Skeletal muscle tissue (tissue), 4 donors: ENCODE results near the gene ZNF184. TPM values are rescaled to one million over a fixed set of nuclear protein-coding genes. Genes with fewer than 3 reads are reported as not detected.
"Not testable (repeated sequence)": the region's sequence is repeated elsewhere in the genome, so short reads cannot be mapped to it uniquely, and the experiment has no call there.

Experiments
- H3K27ac ChIP-seq: one replicate; pipeline ENCODE4 v1.7.0; 2013; ENCODE audit warnings: mild to moderate bottlenecking, low read depth, low read length, inconsistent platforms
- H3K27me3 ChIP-seq, 3 donors: one replicate each; pipeline ENCODE4 v1.7.0; 2013; ENCODE audit warnings: low read length in 3 of 3; ENCODE audit not compliant: control insufficient read depth in 3 of 3, insufficient read depth in 3 of 3
- H3K36me3 ChIP-seq, 3 donors: one replicate each; pipeline ENCODE4 v1.7.0; 2013; ENCODE audit warnings: low read length in 3 of 3; ENCODE audit not compliant: control insufficient read depth in 3 of 3, insufficient read depth in 3 of 3
- H3K4me1 ChIP-seq, 3 donors: one replicate each; pipeline ENCODE4 v1.7.0; 2013; ENCODE audit warnings: low read length in 3 of 3, mild to moderate bottlenecking in 3 of 3; ENCODE audit not compliant: control insufficient read depth in 3 of 3, insufficient read depth in 3 of 3
- H3K4me3 ChIP-seq, 3 donors: one replicate each; pipeline ENCODE4 v1.7.0; 2013; ENCODE audit warnings: low read length in 3 of 3
- H3K9ac ChIP-seq, 3 donors: one replicate each; pipeline ENCODE4 v1.7.0; 2013; ENCODE audit warnings: low read length in 3 of 3, mild to moderate bottlenecking in 3 of 3, moderate library complexity in 2 of 3, low read depth in 1 of 3
- H3K9me3 ChIP-seq, 3 donors: one replicate each; pipeline ENCODE4 v1.7.0; 2013; ENCODE audit warnings: low read length in 3 of 3; ENCODE audit not compliant: control insufficient read depth in 3 of 3
- total RNA-seq: library from RNA; depleted of rRNA; stranded (reverse); fragments of >200 nt; gene quantifications from one replicate; pipeline ENCODE4 v1.2.3, GENCODE V29; 2014
- donor health status: Osteomylitis.

The ZNF184 gene
- total RNA-seq, 1 donor from 2014 or later = 11.5 TPM

GRCh38 chr6:27428502-27428901 lies 44.4 kb downstream of the ZNF184 start:
- Histone ChIP-seq H3K4me1 (no peaks in the 10 kb centered on the region), H3K9ac (no peak overlapping the region), H3K36me3 (no peaks in the 10 kb centered on the region), H3K27me3 (no peaks in the 10 kb centered on the region), H3K27ac (no peak overlapping the region), H3K9me3 (peaks cover 0 to 2% (median 0%) of the 10 kb centered on the region in 3 donors), H3K4me3 (no peak overlapping the region)

- H3K36me3 ChIP-seq = no peaks in the 10 kb centered on the region
- no peak overlapping the region for H3K4me3 ChIP-seq
Measured at GRCh38 chr6:27426045-27426620, 46.8 kb downstream of the ZNF184 start.

GRCh38 chr6:27424851-27425250 lies 48.1 kb downstream of the ZNF184 start:
- H3K27me3 ChIP-seq = not testable (repeated sequence)

More at GRCh38 chr6:27426045-27426620, 46.8 kb downstream of the ZNF184 start:
- no peaks in the 10 kb centered on the region for H3K4me1 ChIP-seq
- H3K27me3 ChIP-seq = no peaks in the 10 kb centered on the region
- no peak overlapping the region for H3K9ac ChIP-seq
- peaks cover 0 to 7% (median 2%) of the 10 kb centered on the region in 3 donors for H3K9me3 ChIP-seq
- H3K27ac ChIP-seq = no peak overlapping the region

DNA sequence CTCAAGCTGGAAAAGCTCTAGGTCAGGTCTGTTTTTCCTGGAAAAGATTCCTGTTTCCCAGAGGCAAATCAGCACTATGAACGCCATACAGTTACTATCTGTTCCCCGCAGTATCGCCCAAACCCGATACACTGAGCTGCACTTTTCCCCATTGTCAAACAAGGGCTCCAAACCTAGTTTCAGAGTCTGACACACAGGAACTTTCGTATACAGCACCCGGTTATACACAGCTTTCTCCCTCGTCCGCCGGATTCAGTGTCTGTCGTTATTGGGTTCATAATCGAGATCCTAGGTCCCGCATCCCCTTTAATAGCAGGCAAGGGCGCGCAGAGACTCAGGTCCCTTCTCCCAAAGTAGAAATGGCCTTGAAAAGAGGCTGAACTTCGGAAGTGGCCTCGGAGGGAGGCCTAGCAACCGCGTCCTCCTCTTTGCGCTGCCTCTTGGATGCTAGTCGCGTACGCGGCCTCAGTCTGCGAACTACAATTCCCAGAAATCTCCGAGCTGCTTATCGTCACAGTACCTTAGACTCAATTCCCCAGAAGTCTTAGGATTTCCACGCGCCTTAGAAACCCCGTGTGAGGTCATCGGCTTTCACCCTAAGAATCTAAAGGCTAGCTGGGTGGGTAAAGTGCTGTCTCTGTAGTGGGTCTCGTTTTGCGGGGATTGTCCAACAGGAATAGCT lies 50.1 kb downstream of the ZNF184 start:
- H3K9ac ChIP-seq = no peak overlapping the region
- H3K27ac ChIP-seq = no peak overlapping the region
- H3K27me3 ChIP-seq = no peaks in the 10 kb centered on the region
- H3K36me3 ChIP-seq = no peaks in the 10 kb centered on the region
- no peaks in the 10 kb centered on the region for H3K4me1 ChIP-seq
- peaks cover 0 to 7% (median 0%) of the 10 kb centered on the region in 3 donors for H3K9me3 ChIP-seq
- peak overlapping the region in 1 of 3 donors; percentile 9 for H3K4me3 ChIP-seq

More at GRCh38 chr6:27424851-27425250, 48.1 kb downstream of the ZNF184 start:
- H3K4me1 ChIP-seq, H3K27ac ChIP-seq, H3K36me3 ChIP-seq, H3K9me3 ChIP-seq, H3K9ac ChIP-seq, H3K4me3 ChIP-seq: not testable (repeated sequence)

GRCh38 chr6:27419363-27419762 lies 53.5 kb downstream of the ZNF184 start:
- H3K4me3 ChIP-seq = no peak overlapping the region
- H3K9ac ChIP-seq = no peak overlapping the region
- no peaks in the 10 kb centered on the region for H3K27me3 ChIP-seq
- no peaks in the 10 kb centered on the region for H3K36me3 ChIP-seq
- H3K9me3 ChIP-seq = peaks cover 3 to 8% (median 7%) of the 10 kb centered on the region in 3 donors
- H3K4me1 ChIP-seq = no peaks in the 10 kb centered on the region
- H3K27ac ChIP-seq = no peak overlapping the region

DNA sequence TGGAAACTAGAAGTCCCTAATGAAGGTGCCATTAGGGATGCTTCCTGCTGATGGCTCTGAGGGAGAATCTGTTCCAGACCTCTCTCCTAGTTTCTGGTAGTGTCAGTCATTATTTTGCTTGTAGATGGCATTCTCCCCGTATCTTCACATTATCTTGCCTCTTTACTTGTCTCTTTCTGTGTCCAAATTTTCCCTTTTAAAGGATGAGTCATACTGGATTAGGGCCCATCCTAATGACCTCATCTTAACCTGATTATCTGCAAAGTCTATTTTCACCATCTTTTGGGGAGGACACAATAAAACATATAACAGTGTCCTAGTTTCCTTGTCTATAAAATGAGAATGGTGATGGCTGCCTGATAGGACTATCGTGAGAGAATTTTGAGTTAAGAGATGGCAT lies 57.0 kb downstream of the ZNF184 start:
- Histone ChIP-seq H3K27me3 (no peaks in the 10 kb centered on the region), H3K9ac (no peak overlapping the region), H3K4me1 (no peaks in the 10 kb centered on the region), H3K36me3 (no peaks in the 10 kb centered on the region), H3K27ac (no peak overlapping the region), H3K9me3 (peaks cover 0 to 8% (median 5%) of the 10 kb centered on the region in 3 donors), H3K4me3 (no peak overlapping the region)

DNA sequence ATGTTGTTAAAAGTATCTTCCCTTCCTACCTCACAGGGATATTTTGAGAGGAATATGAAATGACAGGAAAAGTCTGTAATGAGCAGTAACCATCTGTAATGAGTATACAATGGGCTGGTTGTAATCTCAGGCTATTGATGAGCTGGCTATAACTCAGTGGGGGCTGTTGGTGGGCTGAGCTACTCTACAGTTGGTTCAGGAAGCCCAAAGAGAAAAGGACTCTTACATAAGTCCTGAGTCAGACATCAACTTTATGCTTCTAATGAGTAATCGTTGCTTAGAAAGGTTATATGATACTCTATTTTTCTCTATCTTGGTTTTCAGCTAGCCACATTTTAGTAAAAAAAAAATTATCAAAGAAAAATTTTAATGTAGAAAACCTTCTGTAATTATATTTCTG lies 57.9 kb downstream of the ZNF184 start:
- Histone ChIP-seq H3K9ac (no peak overlapping the region), H3K27ac (no peak overlapping the region), H3K4me3 (no peak overlapping the region), H3K36me3 (no peaks in the 10 kb centered on the region), H3K27me3 (no peaks in the 10 kb centered on the region), H3K9me3 (peaks cover 0 to 8% (median 5%) of the 10 kb centered on the region in 3 donors), H3K4me1 (no peaks in the 10 kb centered on the region)

GRCh38 chr6:27414300-27414699 lies 58.6 kb downstream of the ZNF184 start:
- no peaks in the 10 kb centered on the region for H3K4me1 ChIP-seq
- no peaks in the 10 kb centered on the region for H3K27me3 ChIP-seq
- H3K27ac ChIP-seq = no peak overlapping the region
- peaks cover 0 to 8% (median 5%) of the 10 kb centered on the region in 3 donors for H3K9me3 ChIP-seq
- no peak overlapping the region for H3K4me3 ChIP-seq
- no peak overlapping the region for H3K9ac ChIP-seq
- no peaks in the 10 kb centered on the region for H3K36me3 ChIP-seq

DNA sequence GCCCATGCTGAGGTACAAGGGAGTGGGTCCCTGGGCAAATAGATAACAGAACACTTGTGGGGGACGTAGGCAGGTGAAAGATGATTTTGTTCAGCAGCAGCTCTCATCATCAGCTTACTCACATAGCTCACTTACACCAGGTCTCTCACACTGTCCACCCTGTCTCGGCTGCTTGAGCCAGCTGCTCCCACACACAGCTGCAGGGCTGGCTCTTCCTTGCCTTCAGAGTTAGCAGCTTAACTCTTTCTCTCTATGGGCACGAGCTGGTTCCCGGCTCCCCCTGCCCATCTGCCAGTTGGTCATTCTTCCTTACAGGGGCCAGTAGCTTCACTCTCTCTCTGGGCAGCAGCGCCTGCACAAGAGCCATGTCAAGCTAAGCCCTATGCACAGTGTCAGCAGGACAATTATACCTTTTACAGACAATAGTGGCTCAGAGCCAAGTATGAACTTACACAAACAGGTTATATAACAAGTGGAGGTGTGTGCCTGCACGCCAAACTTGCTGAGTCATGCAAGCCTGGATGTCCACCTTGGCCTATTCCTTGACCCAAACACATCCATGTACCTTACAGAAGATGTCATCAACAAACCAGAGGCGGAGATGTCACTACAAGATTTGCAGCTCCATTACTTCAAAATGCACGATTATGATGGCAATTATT lies 65.6 kb downstream of the ZNF184 start:
- Histone ChIP-seq H3K27ac (no peak overlapping the region), H3K27me3 (no peaks in the 10 kb centered on the region), H3K9ac (no peak overlapping the region), H3K4me3 (no peak overlapping the region), H3K36me3 (no peaks in the 10 kb centered on the region), H3K9me3 (peaks cover 0 to 2% (median 0%) of the 10 kb centered on the region in 3 donors), H3K4me1 (no peaks in the 10 kb centered on the region)

DNA sequence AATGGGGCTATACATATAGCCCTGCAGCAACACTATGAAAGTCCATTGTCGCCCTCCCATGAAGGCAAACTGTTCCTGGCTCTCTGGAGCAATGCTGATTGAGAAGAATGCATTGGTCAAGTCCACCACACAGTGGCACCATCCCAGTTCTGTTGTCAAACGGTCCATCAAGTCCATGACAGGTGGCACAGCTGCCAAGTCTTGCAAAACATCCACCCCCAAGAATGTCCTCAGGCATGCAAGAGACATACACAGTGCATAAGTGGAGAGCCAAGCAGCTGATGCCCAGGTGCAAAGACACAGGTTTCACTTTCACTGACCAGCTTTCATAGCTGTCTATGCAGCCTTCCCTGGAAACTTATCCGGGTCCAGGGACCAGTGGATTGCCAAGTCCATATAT lies 66.8 kb downstream of the ZNF184 start:
- no peak overlapping the region for H3K9ac ChIP-seq
- H3K27me3 ChIP-seq = no peaks in the 10 kb centered on the region
- no peak overlapping the region for H3K27ac ChIP-seq

More for the DNA sequence above, 66.8 kb downstream of the ZNF184 start:
- Histone ChIP-seq H3K4me3 (no peak overlapping the region), H3K9me3 (peaks cover 0 to 2% (median under 1%) of the 10 kb centered on the region in 3 donors), H3K4me1 (no peaks in the 10 kb centered on the region), H3K36me3 (peaks cover 0 to 3% (median 0%) of the 10 kb centered on the region in 3 donors)
